COLO668 (cell line): ENCODE measurements around the gene MACO1.

Experiments
- DNase-seq: peaks from one replicate; lab custom pipeline; 2025; ENCODE audit not compliant: unreplicated experiment; lab: John Stamatoyannopoulos, UW

MACO1 gene

GRCh38 chr1:25540750-25541342 lies 110.1 kb downstream of the MACO1 start:
- DNase-seq, result no peak

DNA sequence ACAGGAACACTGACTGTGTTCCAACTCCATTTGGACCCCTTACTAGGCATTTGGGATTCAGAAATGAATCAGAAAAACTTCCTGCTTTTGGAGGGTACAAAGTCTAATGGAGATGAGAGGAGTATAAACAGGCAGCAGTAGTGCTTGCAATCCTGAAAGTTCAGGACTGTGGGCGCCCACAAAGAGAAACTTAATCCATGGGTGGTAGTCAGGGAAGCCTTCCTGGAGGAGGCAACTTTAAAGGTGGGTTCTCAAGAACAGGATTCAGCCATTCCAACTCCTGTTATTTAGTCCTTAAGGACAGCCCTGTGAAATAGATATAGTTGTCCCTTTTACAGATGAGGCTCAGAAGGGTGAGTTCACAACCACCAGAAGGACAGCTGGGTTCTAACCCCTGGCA lies 110.7 kb downstream of the MACO1 start:
- DNase-seq, result no peak

DNA sequence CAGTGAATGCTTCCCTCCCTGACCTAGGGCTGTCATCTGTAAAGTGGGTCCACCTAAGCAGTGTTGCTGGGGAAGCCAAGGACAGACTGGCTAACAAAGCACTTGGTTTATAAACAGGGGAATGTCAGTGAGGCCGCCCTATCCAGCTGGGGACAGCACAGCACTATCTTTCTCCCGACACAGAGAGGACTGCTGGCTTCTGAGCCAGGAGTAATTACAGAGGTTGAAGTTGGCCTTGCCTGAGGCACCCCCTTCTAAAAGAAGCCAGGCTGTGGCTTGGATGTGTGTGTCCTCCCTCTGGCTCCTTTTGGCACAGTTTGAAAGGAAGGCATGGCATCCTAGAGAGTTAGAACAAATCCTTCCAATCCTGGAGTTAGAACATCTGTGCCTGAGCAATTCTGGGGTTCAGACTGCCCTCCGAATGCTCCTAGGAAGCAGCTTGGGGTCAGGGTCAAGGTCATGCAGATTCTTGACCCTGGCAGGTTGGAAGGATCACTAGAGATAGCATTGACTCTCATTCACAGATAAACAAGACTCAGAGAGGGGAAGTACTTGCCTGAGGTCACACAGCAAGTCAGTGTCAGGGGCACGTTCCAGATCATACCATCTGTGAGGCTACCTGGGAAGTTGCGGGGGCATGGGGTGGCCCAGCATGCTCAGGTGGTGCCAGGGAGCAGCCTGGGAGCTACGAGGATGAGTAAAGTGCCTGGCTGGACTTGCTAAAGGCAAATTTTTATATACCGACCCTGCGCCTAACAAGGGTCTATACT lies 111.4 kb downstream of the MACO1 start:
- no peak for DNase-seq

GRCh38 chr1:25543005-25543424 lies 112.3 kb downstream of the MACO1 start:
- DNase-seq, result no peak

DNA sequence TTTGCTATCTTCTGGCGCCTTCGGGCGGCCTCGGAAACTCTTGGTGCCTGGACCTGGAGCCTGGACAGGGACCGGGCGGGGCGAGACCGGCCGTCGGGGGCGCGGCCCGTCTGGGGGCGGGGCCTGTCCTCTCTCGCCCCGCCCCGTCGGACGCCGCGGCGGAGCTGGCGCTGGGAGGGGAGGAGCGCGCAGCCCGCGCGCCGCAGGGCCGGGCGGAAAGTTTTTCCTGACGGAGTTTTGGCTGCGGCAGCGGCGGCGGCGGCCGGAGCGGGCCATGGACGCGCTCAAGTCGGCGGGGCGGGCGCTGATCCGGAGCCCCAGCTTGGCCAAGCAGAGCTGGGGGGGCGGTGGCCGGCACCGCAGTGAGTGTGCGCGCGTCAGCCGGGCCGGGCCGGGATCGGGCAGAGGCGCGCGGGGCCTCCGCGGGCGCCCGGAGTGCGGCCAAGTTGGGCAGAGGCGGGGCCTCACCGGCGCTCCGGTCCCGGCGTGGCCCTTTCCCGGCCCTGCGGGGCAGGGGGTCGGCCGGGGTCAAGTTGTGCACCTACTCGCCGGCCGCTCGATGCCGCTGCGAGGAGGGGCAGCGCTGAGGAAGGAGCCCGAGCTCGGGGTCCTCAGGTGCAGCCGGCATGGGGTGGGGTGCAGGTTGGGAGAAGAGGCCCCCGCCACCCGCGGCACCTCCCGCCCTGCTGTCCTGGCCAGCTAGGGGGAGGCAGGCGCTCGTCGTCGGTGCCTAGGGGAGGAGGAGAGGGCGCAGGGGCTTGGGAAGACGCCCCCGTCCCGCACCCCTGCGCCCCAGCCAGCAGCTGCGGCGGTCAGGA lies 112.9 kb downstream of the MACO1 start, which contains the start of gene LDLRAP1:
Gene LDLRAP1, plus strand, starts transcription at position 182 of the 818 bp plus-strand sequence. Its CDS starts 93 bp downstream, at position 275.
- peak; percentile 82 for DNase-seq

GRCh38 chr1:25544243-25544764 lies 113.6 kb downstream of the MACO1 start:
- DNase-seq, result peak; percentile 62

- DNase-seq, result no peak
These were observed 114.1 kb downstream of the MACO1 start for GRCh38 chr1:25544819-25545218.

DNA sequence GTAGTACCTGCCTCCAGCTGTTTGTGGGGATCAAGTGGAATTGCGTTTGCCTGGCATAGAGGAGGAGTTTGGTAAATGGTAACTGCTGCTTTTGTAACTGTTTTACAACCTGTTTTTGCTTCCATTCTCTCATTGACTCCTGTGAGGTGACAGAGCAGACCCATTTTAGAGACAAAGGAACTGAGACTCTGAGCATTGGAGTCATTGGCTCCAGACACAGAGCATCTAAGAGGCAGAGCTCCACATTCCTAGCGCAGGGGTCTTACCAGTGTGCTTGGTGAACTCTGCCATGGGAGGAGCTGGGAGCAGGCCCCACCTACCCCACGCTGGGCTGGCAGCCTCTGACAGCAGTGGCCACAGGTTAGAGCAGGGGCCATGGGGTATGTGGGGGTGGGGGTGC lies 115.1 kb downstream of the MACO1 start:
- DNase-seq, result no peak

GRCh38 chr1:25546193-25546592 lies 115.5 kb downstream of the MACO1 start:
- DNase-seq, result no peak

GRCh38 chr1:25548601-25549000 lies 117.9 kb downstream of the MACO1 start:
- no peak for DNase-seq

- peak; percentile 93 for DNase-seq
These were observed 118.8 kb downstream of the MACO1 start for GRCh38 chr1:25549273-25550154.
